Esophagus squamous epithelium (tissue), 5 donors: Measurements from ENCODE around the gene CDH19. TPM values are rescaled to one million over a fixed set of nuclear protein-coding genes. Genes with fewer than 3 reads are reported as not detected.

Experiments used
- DNase-seq: peaks from one replicate; lab custom pipeline; 2025; lab: John Stamatoyannopoulos, UW
- H3K27ac ChIP-seq, 4 donors: fragments of 200-600 bp; sonication (generic); one replicate each; pipeline ENCODE4 v1.5.1; 2016 to 2019; ENCODE audit warnings: mild to moderate bottlenecking in 1 of 4
- H3K27me3 ChIP-seq, 4 donors: fragments of 200-600 bp; sonication (generic); 1 replicate in 3 of 4; 2 replicates in 1 of 4; pipeline versions ENCODE4 v1.5.1 to v1.6.0; 2017 to 2021; ENCODE audit warnings: antibody characterized with exemption in 1 of 4
- H3K36me3 ChIP-seq, 3 donors: fragments of 200-600 bp; sonication (generic); one replicate each; pipeline ENCODE4 v1.5.1; 2016 to 2019
- H3K4me1 ChIP-seq, 3 donors: fragments of 200-600 bp; sonication (generic); one replicate each; pipeline ENCODE4 v1.5.1; 2017 to 2019
- H3K4me3 ChIP-seq, 4 donors: fragments of 200-600 bp; sonication (generic); 1 replicate in 3 of 4; 2 replicates in 1 of 4; pipeline ENCODE4 v1.5.1; 2016 to 2019; ENCODE audit warnings: mild to moderate bottlenecking in 2 of 4, moderate library complexity in 1 of 4
- H3K9me3 ChIP-seq, 3 donors: fragments of 200-600 bp; sonication (generic); one replicate each; pipeline ENCODE4 v1.5.1; 2016 to 2019
- CTCF ChIP-seq, 6 experiments: fragments of 450-650 bp in 4 of 6; fragments of 200-600 bp in 2 of 6; sonication (generic) in 2 of 6; IDR thresholded peaks; one replicate each; pipeline ENCODE4 v1.5.1; 2016 to 2019; ENCODE audit warnings: antibody characterized with exemption in 6 of 6, mild to moderate bottlenecking in 4 of 6, moderate library complexity in 4 of 6
- POLR2A ChIP-seq, 4 donors: fragments of 450-650 bp; IDR thresholded peaks; one replicate each; pipeline ENCODE4 v1.6.1; 2017; ENCODE audit warnings: antibody characterized with exemption in 4 of 4, mild to moderate bottlenecking in 4 of 4, moderate library complexity in 3 of 4
- WGBS, 2 donors: methylation state at CpG; one replicate each; pipeline ENCODE4 v1.1.5; 2018; 5-methylcytosine and 5-hydroxymethylcytosine counted together
- intact Hi-C: fragments of 100-400 bp; cut with DNase I; formaldehyde crosslinking; loops from one replicate; pipeline ENCODE4 v1.15.0; 2022
- total RNA-seq, 4 donors: library from RNA; depleted of rRNA; stranded (reverse); fragments of >200 nt; gene quantifications; one replicate each; pipeline ENCODE4 v1.1.0, GENCODE V29; 2016
- donor health status: DM: yes; HTN: yes; CAD: no.

CDH19 gene
- total RNA-seq, 4 donors from 2014 or later, result 0.38 to 3.6 (median 1.9) TPM

- intact Hi-C loops, result no loop called here
- Histone ChIP-seq H3K27ac (no peak overlapping the region), H3K36me3 (no peaks in the 10 kb centered on the region), H3K27me3 (no peaks in the 10 kb centered on the region), H3K9me3 (no peaks in the 10 kb centered on the region), H3K4me3 (no peak overlapping the region), H3K4me1 (no peaks in the 10 kb centered on the region)
- WGBS, 2 donors, result 31 to 39% methylated on average over 4 of the region's 4 CpGs
- TF ChIP-seq CTCF (IDR thresholded peaks at IDR 0.05) (no peak), POLR2A (IDR thresholded peaks at IDR 0.05) (no peak)
- no peak for DNase-seq
Measured at GRCh38 chr18:66640431-66640830, 36.5 kb upstream of the CDH19 start.

GRCh38 chr18:66638856-66639629 lies 35.2 kb upstream of the CDH19 start:
- H3K4me1 ChIP-seq, result no peaks in the 10 kb centered on the region
- TF ChIP-seq POLR2A (IDR thresholded peaks at IDR 0.05), result no peak
- H3K27me3 ChIP-seq, result no peaks in the 10 kb centered on the region
- no peak for DNase-seq
- no peak overlapping the region for H3K4me3 ChIP-seq
- H3K27ac ChIP-seq, result no peak overlapping the region
- WGBS, 2 donors, result 52 to 55% methylated on average over 5 of the region's 5 CpGs
- intact Hi-C loops, result no loop called here
- H3K36me3 ChIP-seq, result no peaks in the 10 kb centered on the region
- H3K9me3 ChIP-seq, result no peaks in the 10 kb centered on the region

- Histone ChIP-seq H3K9me3 (no peaks in the 10 kb centered on the region), H3K4me1 (no peaks in the 10 kb centered on the region), H3K27me3 (no peaks in the 10 kb centered on the region), H3K36me3 (no peaks in the 10 kb centered on the region), H3K27ac (no peak overlapping the region), H3K4me3 (no peak overlapping the region)
- intact Hi-C loops, result no loop called here
- no peak for TF ChIP-seq CTCF (IDR thresholded peaks at IDR 0.05)
- no peak for TF ChIP-seq POLR2A (IDR thresholded peaks at IDR 0.05)
- no peak for DNase-seq
Measured at GRCh38 chr18:66635342-66635741, 31.5 kb upstream of the CDH19 start.

- 62 to 82% methylated on average over 1 of the region's 1 CpG for WGBS, 2 donors
- Histone ChIP-seq H3K27ac (no peak overlapping the region), H3K9me3 (peaks cover 0 to 3% (median 0%) of the 10 kb centered on the region in 3 donors), H3K27me3 (no peaks in the 10 kb centered on the region), H3K4me1 (no peaks in the 10 kb centered on the region), H3K4me3 (no peak overlapping the region), H3K36me3 (no peaks in the 10 kb centered on the region)
- DNase-seq, result no peak
- TF ChIP-seq POLR2A (IDR thresholded peaks at IDR 0.05) (no peak), CTCF (IDR thresholded peaks at IDR 0.05) (no peak)
- intact Hi-C loops, result no loop called here
Measured at GRCh38 chr18:66632756-66633155, 28.9 kb upstream of the CDH19 start.

- no peaks in the 10 kb centered on the region for H3K27me3 ChIP-seq
- no peak overlapping the region for H3K4me3 ChIP-seq
- no peak for DNase-seq
- intact Hi-C loops, result no loop called here
- H3K9me3 ChIP-seq, result peaks cover 0 to 3% (median 0%) of the 10 kb centered on the region in 3 donors
- TF ChIP-seq POLR2A (IDR thresholded peaks at IDR 0.05) (no peak), CTCF (IDR thresholded peaks at IDR 0.05) (no peak)
- no peaks in the 10 kb centered on the region for H3K4me1 ChIP-seq
- 52 to 64% methylated on average over 1 of the region's 1 CpG for WGBS, 2 donors
- H3K27ac ChIP-seq, result no peak overlapping the region
- no peaks in the 10 kb centered on the region for H3K36me3 ChIP-seq
Measured at GRCh38 chr18:66630831-66631230, 26.9 kb upstream of the CDH19 start.
